Ishikawa (cell line): Measurements from ENCODE around the gene NXPH3.

Experiments used
- CEBPB ChIP-seq: IDR thresholded peaks from 2 replicates; pipeline ENCODE4 v1.6.1; 2012
- CREB1 ChIP-seq: IDR thresholded peaks from 2 replicates; pipeline ENCODE4 v1.6.1; 2012; ENCODE audit warnings: low read depth
- EGR1 ChIP-seq: IDR thresholded peaks from 2 replicates; pipeline ENCODE4 v1.6.1; 2012
- EP300 ChIP-seq: IDR thresholded peaks from 2 replicates; pipeline ENCODE4 v1.6.1; 2012; ENCODE audit warnings: borderline replicate concordance
- FOXM1 ChIP-seq: IDR thresholded peaks from 2 replicates; pipeline ENCODE4 v1.6.1; 2012; ENCODE audit warnings: low read depth, borderline replicate concordance
- NFIC ChIP-seq: IDR thresholded peaks from 2 replicates; pipeline ENCODE4 v1.6.1; 2012
- RAD21 ChIP-seq: IDR thresholded peaks from 2 replicates; pipeline ENCODE4 v1.6.1; 2012; ENCODE audit warnings: low read depth
- REST ChIP-seq: IDR thresholded peaks from 2 replicates; pipeline ENCODE4 v1.6.1; 2012; ENCODE audit warnings: low read depth, mild to moderate bottlenecking
- TAF1 ChIP-seq: IDR thresholded peaks from 2 replicates; pipeline ENCODE4 v1.6.1; 2012; ENCODE audit warnings: low read depth, mild to moderate bottlenecking
- TCF12 ChIP-seq: IDR thresholded peaks from 2 replicates; pipeline ENCODE4 v1.6.1; 2012; ENCODE audit warnings: low read depth
- TEAD4 ChIP-seq: IDR thresholded peaks from 2 replicates; pipeline ENCODE4 v1.6.1; 2012
- USF1 ChIP-seq: IDR thresholded peaks from 2 replicates; pipeline ENCODE4 v1.6.1; 2012
- YY1 ChIP-seq: IDR thresholded peaks from 2 replicates; pipeline ENCODE4 v1.6.1; 2012; ENCODE audit warnings: low read depth
- ZBTB7A ChIP-seq: IDR thresholded peaks from 2 replicates; pipeline ENCODE4 v1.6.1; 2012; ENCODE audit warnings: low read depth
- TF ChIP-seq, protein P1 (sequence below): IDR thresholded peaks from 2 replicates; pipeline ENCODE4 v1.6.1; 2012

NXPH3 gene

GRCh38 chr17:49580981-49581647 is 5.4 kb downstream of the NXPH3 start:
- TF ChIP-seq EGR1: no peak
- TF ChIP-seq CEBPB: no peak
- TF ChIP-seq, protein P1, sequence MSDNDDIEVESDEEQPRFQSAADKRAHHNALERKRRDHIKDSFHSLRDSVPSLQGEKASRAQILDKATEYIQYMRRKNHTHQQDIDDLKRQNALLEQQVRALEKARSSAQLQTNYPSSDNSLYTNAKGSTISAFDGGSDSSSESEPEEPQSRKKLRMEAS: no peak
- no peak for TF ChIP-seq FOXM1
- no peak for TF ChIP-seq REST
- no peak for TF ChIP-seq ZBTB7A
- no peak for TF ChIP-seq RAD21
- TF ChIP-seq TAF1: no peak

DNA sequence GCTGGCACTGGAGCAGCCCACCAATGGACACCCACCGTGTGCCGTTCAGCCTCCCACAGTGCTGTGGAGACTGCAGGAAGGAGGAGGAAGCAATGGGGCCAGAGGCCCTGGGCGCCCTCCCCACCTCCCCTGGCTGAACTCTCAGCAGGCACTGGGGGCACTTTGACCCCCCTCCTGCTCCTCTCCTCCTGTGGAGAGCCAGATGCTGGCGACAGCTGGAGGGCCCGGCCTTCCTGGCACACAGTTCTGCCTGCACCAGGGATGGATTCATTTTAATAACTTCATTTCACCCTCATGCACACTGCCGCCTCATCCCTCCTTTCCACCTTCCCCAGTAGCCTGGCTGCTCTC is 6.0 kb downstream of the NXPH3 start:
- no peak for TF ChIP-seq TAF1
- TF ChIP-seq, protein P1: no peak
- TF ChIP-seq NFIC: no peak
- TF ChIP-seq TCF12: no peak
- TF ChIP-seq CEBPB: no peak
- no peak for TF ChIP-seq ZBTB7A
- no peak for TF ChIP-seq RAD21
- TF ChIP-seq EGR1: no peak
- TF ChIP-seq USF1: no peak
- TF ChIP-seq CREB1: no peak
- TF ChIP-seq EP300: no peak
- no peak for TF ChIP-seq FOXM1
- TF ChIP-seq YY1: no peak
- TF ChIP-seq REST: no peak
- no peak for TF ChIP-seq TEAD4

DNA sequence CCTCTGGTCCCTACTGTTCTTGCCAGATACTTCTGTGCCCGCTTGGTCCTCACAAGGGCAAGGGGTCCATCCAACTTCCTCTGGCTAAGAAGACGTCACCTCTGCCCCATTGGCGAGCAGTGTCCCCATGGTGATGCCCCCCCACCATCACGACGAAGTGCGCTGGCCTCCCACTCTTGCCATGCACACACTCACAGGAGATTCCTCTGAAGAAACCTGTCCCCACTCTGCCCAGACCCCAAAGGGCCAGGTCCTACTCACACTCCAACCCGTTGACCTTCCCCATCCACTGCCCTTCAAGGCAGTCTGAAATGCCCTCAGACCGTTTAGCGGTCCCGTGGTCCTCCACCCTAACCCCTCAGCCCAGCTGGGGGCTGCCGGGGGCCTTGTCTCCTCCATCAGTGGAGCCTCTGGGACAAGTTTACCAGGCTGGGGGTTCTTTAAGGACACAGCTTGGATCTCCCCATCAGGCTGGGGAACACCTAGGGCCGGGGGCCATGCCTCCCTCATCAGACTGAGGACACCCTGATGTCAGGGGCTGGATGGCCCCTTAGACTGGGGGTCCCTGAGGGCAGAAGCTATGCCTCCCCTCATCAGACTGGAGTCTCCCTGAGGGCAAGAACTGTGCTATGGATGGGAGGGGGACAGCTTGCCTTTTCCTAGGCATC is 6.5 kb downstream of the NXPH3 start:
- TF ChIP-seq TCF12 (no peak), REST (no peak), TEAD4 (no peak), CEBPB (no peak), ZBTB7A (no peak), EGR1 (no peak), USF1 (no peak), EP300 (no peak), CREB1 (no peak), FOXM1 (no peak), NFIC (no peak), YY1 (no peak), TAF1 (no peak), RAD21 (no peak)
- TF ChIP-seq, protein P1: no peak

GRCh38 chr17:49582789-49583188 is 7.1 kb downstream of the NXPH3 start:
- TF ChIP-seq FOXM1 (no peak), ZBTB7A (no peak), NFIC (no peak), REST (no peak), CREB1 (no peak), USF1 (no peak), TCF12 (no peak)
- TF ChIP-seq, protein P1: no peak
